ENCODE measurements around the gene CDH2.

Gene CDH2

DNA sequence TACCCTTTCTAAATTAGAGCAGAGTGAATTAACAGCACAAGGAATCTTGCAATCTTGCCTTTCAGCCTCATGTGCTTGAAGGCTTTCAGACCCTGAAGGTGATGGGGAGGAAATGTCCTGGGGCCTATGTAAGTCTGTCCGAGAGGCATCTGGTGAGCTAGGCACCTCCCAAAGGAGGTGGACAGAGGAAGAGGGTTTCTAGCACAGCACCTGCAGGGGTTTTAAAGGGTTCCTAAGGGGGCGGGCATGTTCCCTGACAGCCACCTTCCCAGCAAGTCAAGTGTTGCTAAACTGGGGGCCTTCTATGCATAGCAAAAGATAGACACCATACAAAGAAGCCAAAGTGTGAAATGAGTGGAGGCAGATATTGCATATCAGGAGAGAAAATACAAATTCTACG lies 88.5 kb downstream of the CDH2 start:
- ATAC-seq = no peak
- TF ChIP-seq CSRNP3 (CRISPR knock-in tag; IDR thresholded peaks at IDR 0.05) (no peak), ZNF8 (CRISPR knock-in tag; IDR thresholded peaks at IDR 0.05) (no peak), TSHZ2 (CRISPR knock-in tag; IDR thresholded peaks at IDR 0.05) (no peak), ARNTL (CRISPR knock-in tag; IDR thresholded peaks at IDR 0.05; ENCODE audit: borderline replicate concordance, low read depth) (no peak), BACH2 (CRISPR knock-in tag; IDR thresholded peaks at IDR 0.05; ENCODE audit: borderline replicate concordance) (no peak), TOX (CRISPR knock-in tag; IDR thresholded peaks at IDR 0.05; ENCODE audit: borderline replicate concordance) (no peak), ZNF565 (CRISPR knock-in tag; conservative IDR thresholded peaks at IDR 0.05; ENCODE audit: low read depth) (no peak), RARB (CRISPR knock-in tag; IDR thresholded peaks at IDR 0.05) (no peak), ZNF70 (CRISPR knock-in tag; IDR thresholded peaks at IDR 0.05) (no peak)
- TF ChIP-seq, protein P1, sequence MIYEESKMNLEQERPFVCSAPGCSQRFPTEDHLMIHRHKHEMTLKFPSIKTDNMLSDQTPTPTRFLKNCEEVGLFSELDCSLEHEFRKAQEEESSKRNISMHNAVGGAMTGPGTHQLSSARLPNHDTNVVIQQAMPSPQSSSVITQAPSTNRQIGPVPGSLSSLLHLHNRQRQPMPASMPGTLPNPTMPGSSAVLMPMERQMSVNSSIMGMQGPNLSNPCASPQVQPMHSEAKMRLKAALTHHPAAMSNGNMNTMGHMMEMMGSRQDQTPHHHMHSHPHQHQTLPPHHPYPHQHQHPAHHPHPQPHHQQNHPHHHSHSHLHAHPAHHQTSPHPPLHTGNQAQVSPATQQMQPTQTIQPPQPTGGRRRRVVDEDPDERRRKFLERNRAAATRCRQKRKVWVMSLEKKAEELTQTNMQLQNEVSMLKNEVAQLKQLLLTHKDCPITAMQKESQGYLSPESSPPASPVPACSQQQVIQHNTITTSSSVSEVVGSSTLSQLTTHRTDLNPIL (CRISPR knock-in tag; IDR thresholded peaks at IDR 0.05; ENCODE audit: low read depth) = no peak

GRCh38 chr18:28086670-28087552 lies 90.0 kb downstream of the CDH2 start:
- peak; percentile 54 for ATAC-seq
- TF ChIP-seq ZFP30 (CRISPR knock-in tag; IDR thresholded peaks at IDR 0.05) = no peak
- no peak for TF ChIP-seq TOX (CRISPR knock-in tag; IDR thresholded peaks at IDR 0.05; ENCODE audit: borderline replicate concordance)
- no peak for TF ChIP-seq OSR1 (CRISPR knock-in tag; IDR thresholded peaks at IDR 0.05)
- TF ChIP-seq, protein P1 (CRISPR knock-in tag; IDR thresholded peaks at IDR 0.05; ENCODE audit: low read depth) = 0 out of 2 replicates have a peak, but pooled peaks have one; percentile 20
- peak; percentile 27; the same call in 1 of the 2 replicates for TF ChIP-seq ISL1 (CRISPR knock-in tag; IDR thresholded peaks at IDR 0.05)
- no peak for TF ChIP-seq ZC3H10 (CRISPR knock-in tag; IDR thresholded peaks at IDR 0.05)
- no peak for TF ChIP-seq ZNF8 (CRISPR knock-in tag; IDR thresholded peaks at IDR 0.05)
- 0 out of 2 replicates have a peak, but pooled peaks have one; percentile 17 for TF ChIP-seq TCF4 (CRISPR knock-in tag; IDR thresholded peaks at IDR 0.05; ENCODE audit: borderline replicate concordance)
- no peak for TF ChIP-seq CSDC2 (CRISPR knock-in tag; IDR thresholded peaks at IDR 0.05)
- TF ChIP-seq PPARA (CRISPR knock-in tag; IDR thresholded peaks at IDR 0.05; ENCODE audit: borderline replicate concordance) = no peak
- TF ChIP-seq ZFP3 (CRISPR knock-in tag; IDR thresholded peaks at IDR 0.05) = no peak
- no peak for TF ChIP-seq CSRNP3 (CRISPR knock-in tag; IDR thresholded peaks at IDR 0.05)
- no peak for TF ChIP-seq BACH2 (CRISPR knock-in tag; IDR thresholded peaks at IDR 0.05; ENCODE audit: borderline replicate concordance)
- no peak for TF ChIP-seq ZNF565 (CRISPR knock-in tag; conservative IDR thresholded peaks at IDR 0.05; ENCODE audit: low read depth)
- no peak for TF ChIP-seq ARNTL (CRISPR knock-in tag; IDR thresholded peaks at IDR 0.05; ENCODE audit: borderline replicate concordance, low read depth)
- TF ChIP-seq ESRRG (CRISPR knock-in tag; IDR thresholded peaks at IDR 0.05) = no peak
- no peak for TF ChIP-seq SNAI2 (CRISPR knock-in tag; IDR thresholded peaks at IDR 0.05)
- TF ChIP-seq, protein P2, sequence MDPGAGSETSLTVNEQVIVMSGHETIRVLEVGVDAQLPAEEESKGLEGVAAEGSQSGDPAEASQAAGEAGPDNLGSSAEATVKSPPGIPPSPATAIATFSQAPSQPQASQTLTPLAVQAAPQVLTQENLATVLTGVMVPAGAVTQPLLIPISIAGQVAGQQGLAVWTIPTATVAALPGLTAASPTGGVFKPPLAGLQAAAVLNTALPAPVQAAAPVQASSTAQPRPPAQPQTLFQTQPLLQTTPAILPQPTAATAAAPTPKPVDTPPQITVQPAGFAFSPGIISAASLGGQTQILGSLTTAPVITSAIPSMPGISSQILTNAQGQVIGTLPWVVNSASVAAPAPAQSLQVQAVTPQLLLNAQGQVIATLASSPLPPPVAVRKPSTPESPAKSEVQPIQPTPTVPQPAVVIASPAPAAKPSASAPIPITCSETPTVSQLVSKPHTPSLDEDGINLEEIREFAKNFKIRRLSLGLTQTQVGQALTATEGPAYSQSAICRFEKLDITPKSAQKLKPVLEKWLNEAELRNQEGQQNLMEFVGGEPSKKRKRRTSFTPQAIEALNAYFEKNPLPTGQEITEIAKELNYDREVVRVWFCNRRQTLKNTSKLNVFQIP (CRISPR knock-in tag; IDR thresholded peaks at IDR 0.05; ENCODE audit: borderline replicate concordance, low read depth) = no peak
- TF ChIP-seq TSHZ2 (CRISPR knock-in tag; IDR thresholded peaks at IDR 0.05) = no peak
- TF ChIP-seq GLIS3 (CRISPR knock-in tag; IDR thresholded peaks at IDR 0.05) = no peak
- no peak for TF ChIP-seq RARB (CRISPR knock-in tag; IDR thresholded peaks at IDR 0.05)
